HCT116 (cell line): ENCODE data around the gene VTI1A. TPM values are rescaled to one million over a fixed set of nuclear protein-coding genes. Genes with fewer than 3 reads are reported as not detected.
A peak's percentile ranks its signal among the peaks of the same experiment; 100 is the strongest.

Experiments used
- ATAC-seq: fragments of 200-7000 bp; cut with Tn5 transposase; 2 replicates; pipeline ENCODE4 v1.9.1; 2020; ENCODE audit warnings: mild to moderate bottlenecking, moderate library complexity
- BruUV-seq: library from RNA; stranded (reverse); fragments of 400-500 nt; replicated peaks from 2 replicates; lab custom pipeline; 2021; lab: Mats Ljungman, UMichigan
- CTCF ChIA-PET: fragments of 300-600 bp; sonication (Branson Sonifier 250); formaldehyde crosslinking; loops from one replicate; lab custom pipeline; 2021; ENCODE audit warnings: antibody characterized with exemption; lab: Charles Lee
- POLR2A ChIA-PET: fragments of 300-600, 350-600 bp; sonication (Branson Sonifier 250); formaldehyde crosslinking; loops from one replicate; lab custom pipeline; 2021; ENCODE audit warnings: antibody characterized with exemption; lab: Charles Lee
- RAD21 ChIA-PET, 2 experiments: fragments of 300-600 bp; sonication (Branson Sonifier 250); formaldehyde crosslinking; loops; one replicate each; lab custom pipeline; 2023; ENCODE audit warnings: low total read pairs in 2 of 2; ENCODE audit not compliant: uncharacterized antibody in 2 of 2, unreplicated experiment in 2 of 2, low non-redundant PET in 1 of 2; lab: Charles Lee
- DNase-seq: peaks from one replicate; pipeline ENCODE4 v3.0.0-alpha.2; 2010; ENCODE audit warnings: low read depth, low spot score
- H2AFZ ChIP-seq: fragments of 200-600 bp; shearing (Covaris generic), sonication (generic); 2 replicates; pipeline ENCODE4 v1.6.1; 2017; ENCODE audit warnings: low read depth, mixed run types, mixed read lengths, antibody characterized with exemption, low read length; ENCODE audit not compliant: poor library complexity, severe bottlenecking
- H3K27ac ChIP-seq: 2 replicates; pipeline ENCODE4 v1.5.1; 2012; ENCODE audit warnings: low read depth, low read length
- H3K27me3 ChIP-seq: fragments of 200-600 bp; sonication (generic); 2 replicates; pipeline ENCODE4 v1.6.1; 2016; ENCODE audit warnings: mixed run types, low read length, mixed read lengths; ENCODE audit not compliant: insufficient read depth
- H3K36me3 ChIP-seq, 2 experiments: fragments of 200-500 bp in 1 of 2; fragments of 200-600 bp in 1 of 2; sonication (Bioruptor generic) in 1 of 2; sonication (generic) in 1 of 2; 2 replicates each; pipeline versions ENCODE4 v1.5.1 to v1.6.1; 2014 to 2016; ENCODE audit warnings: low read length in 2 of 2, inconsistent platforms in 1 of 2, mixed read lengths in 1 of 2, mixed run types in 1 of 2; ENCODE audit not compliant: insufficient read depth in 2 of 2, control insufficient read depth in 1 of 2
- H3K4me1 ChIP-seq, 2 experiments: fragments of 200-600 bp in 1 of 2; sonication (generic) in 1 of 2; 2 replicates each; pipeline versions ENCODE4 v1.5.1 to v1.6.1; 2012 to 2017; ENCODE audit warnings: low read length in 2 of 2, inconsistent platforms in 1 of 2, mild to moderate bottlenecking in 1 of 2, mixed read lengths in 1 of 2, mixed run types in 1 of 2, moderate library complexity in 1 of 2; ENCODE audit not compliant: insufficient read depth in 2 of 2, control insufficient read depth in 1 of 2
- H3K4me2 ChIP-seq: fragments of 200-600 bp; sonication (generic); 2 replicates; pipeline ENCODE4 v1.6.1; 2017; ENCODE audit warnings: mixed run types, low read length, mixed read lengths
- H3K4me3 ChIP-seq, 2 experiments: fragments of 200-600 bp in 1 of 2; sonication (generic) in 1 of 2; replicated peaks in 1 of 2; 2 replicates each; pipeline ENCODE4 v1.5.1; 2011 to 2016; ENCODE audit warnings: low read length in 2 of 2, control low read depth in 1 of 2, low read depth in 1 of 2, mild to moderate bottlenecking in 1 of 2, mixed read lengths in 1 of 2, mixed run types in 1 of 2
- H3K79me2 ChIP-seq: fragments of 200-600 bp; sonication (generic); 2 replicates; pipeline ENCODE4 v1.6.1; 2017; ENCODE audit warnings: mild to moderate bottlenecking, mixed run types, low read length, moderate library complexity, mixed read lengths; ENCODE audit not compliant: insufficient read depth
- H3K9ac ChIP-seq: fragments of 200-600 bp; sonication (generic); 2 replicates; pipeline ENCODE4 v1.6.1; 2016; ENCODE audit warnings: low read length, mixed read lengths
- H3K9me2 ChIP-seq: fragments of 200-600 bp; sonication (generic), shearing (Covaris generic); 2 replicates; pipeline ENCODE4 v1.6.1; 2017; ENCODE audit warnings: mixed run types, mild to moderate bottlenecking, moderate library complexity; ENCODE audit not compliant: insufficient read depth
- H3K9me3 ChIP-seq, 2 experiments: fragments of 200-500 bp in 1 of 2; fragments of 200-600 bp in 1 of 2; sonication (Bioruptor generic) in 1 of 2; sonication (generic) in 1 of 2; 2 replicates each; pipeline ENCODE4 v1.6.1; 2014 to 2017; ENCODE audit warnings: low read length in 2 of 2, mixed read lengths in 2 of 2, inconsistent platforms in 1 of 2, low read depth in 1 of 2, mild to moderate bottlenecking in 1 of 2, mixed run types in 1 of 2, moderate library complexity in 1 of 2; ENCODE audit not compliant: control insufficient read depth in 1 of 2, insufficient read depth in 1 of 2
- H4K20me1 ChIP-seq: fragments of 200-600 bp; sonication (generic), shearing (Covaris generic); 2 replicates; pipeline ENCODE4 v1.6.1; 2017; ENCODE audit warnings: mixed run types, mild to moderate bottlenecking, moderate library complexity; ENCODE audit not compliant: insufficient read depth
- CBX3 ChIP-seq: IDR thresholded peaks from 2 replicates; pipeline ENCODE4 v1.6.1; 2012; ENCODE audit warnings: low read depth
- CEBPB ChIP-seq: IDR thresholded peaks from 2 replicates; pipeline ENCODE4 v1.6.1; 2012; ENCODE audit warnings: low read depth
- CTCF ChIP-seq, 3 experiments: fragments of 200-600 bp in 1 of 3; sonication (generic) in 1 of 3; IDR thresholded peaks in 2 of 3; conservative IDR thresholded peaks in 1 of 3; 2 replicates each; pipeline ENCODE4 v1.5.1; 2012 to 2017; ENCODE audit warnings: low read depth in 2 of 3, low read length in 2 of 3, antibody characterized with exemption in 1 of 3, borderline replicate concordance in 1 of 3, control low read depth in 1 of 3, mild to moderate bottlenecking in 1 of 3, mixed read lengths in 1 of 3, mixed run types in 1 of 3, moderate library complexity in 1 of 3; ENCODE audit not compliant: insufficient read depth in 1 of 3
- EGR1 ChIP-seq: IDR thresholded peaks from 2 replicates; pipeline ENCODE4 v1.6.1; 2012; ENCODE audit warnings: low read depth
- ELF1 ChIP-seq: IDR thresholded peaks from 2 replicates; pipeline ENCODE4 v1.6.1; 2012; ENCODE audit warnings: low read depth, borderline replicate concordance
- EZH2 ChIP-seq: fragments of 200-600 bp; sonication (generic); IDR thresholded peaks from 2 replicates; pipeline ENCODE4 v1.6.1; 2017; ENCODE audit warnings: antibody characterized with exemption, mixed run types
- EZH2phosphoT487 ChIP-seq: fragments of 200-600 bp; IDR thresholded peaks from 2 replicates; pipeline ENCODE4 v1.6.1; 2018; ENCODE audit warnings: antibody characterized with exemption, borderline replicate concordance
- FOSL1 ChIP-seq: IDR thresholded peaks from 2 replicates; pipeline ENCODE4 v1.6.1; 2012; ENCODE audit warnings: low read depth
- POLR2A ChIP-seq: IDR thresholded peaks from 2 replicates; pipeline ENCODE4 v1.7.0; 2011; ENCODE audit warnings: borderline replicate concordance; ENCODE audit not compliant: insufficient read depth, insufficient read length; ENCODE audit errors: extremely low read depth
- RAD21 ChIP-seq: IDR thresholded peaks from 2 replicates; pipeline ENCODE4 v1.6.1; 2012; ENCODE audit warnings: low read depth, mild to moderate bottlenecking
- REST ChIP-seq: IDR thresholded peaks from 2 replicates; pipeline ENCODE4 v1.6.1; 2012; ENCODE audit warnings: low read depth
- SIN3A ChIP-seq: IDR thresholded peaks from 2 replicates; pipeline ENCODE4 v1.6.1; 2012; ENCODE audit warnings: low read depth
- SP1 ChIP-seq: IDR thresholded peaks from 2 replicates; pipeline ENCODE4 v1.6.1; 2012; ENCODE audit warnings: low read depth
- SRF ChIP-seq: IDR thresholded peaks from 2 replicates; pipeline ENCODE4 v1.6.1; 2012; ENCODE audit warnings: low read depth
- TCF7L2 ChIP-seq: IDR thresholded peaks from 2 replicates; pipeline ENCODE4 v1.7.0; 2011; ENCODE audit warnings: borderline replicate concordance, inconsistent platforms; ENCODE audit not compliant: insufficient read depth, insufficient read length; ENCODE audit errors: extremely low read depth
- YY1 ChIP-seq: IDR thresholded peaks from 2 replicates; pipeline ENCODE4 v1.6.1; 2011; ENCODE audit warnings: low read length, low read depth, moderate library complexity, mild to moderate bottlenecking; ENCODE audit not compliant: insufficient replicate concordance; ENCODE audit errors: extremely low read depth
- ZBTB33 ChIP-seq: IDR thresholded peaks from 2 replicates; pipeline ENCODE4 v1.6.1; 2011; ENCODE audit warnings: mild to moderate bottlenecking, low read length, moderate library complexity; ENCODE audit not compliant: insufficient replicate concordance; ENCODE audit errors: extremely low read depth
- ZFX ChIP-seq: fragments of 450-650 bp; IDR thresholded peaks from 2 replicates; pipeline ENCODE4 v1.6.1; 2017
- ZNF274 ChIP-seq: fragments of 200-500 bp; sonication (Bioruptor generic); IDR thresholded peaks from 2 replicates; pipeline ENCODE4 v1.6.1; 2014; ENCODE audit warnings: mild to moderate bottlenecking, low read depth, low read length, inconsistent platforms
- intact Hi-C: fragments of 100-400 bp; cut with micrococcal nuclease; formaldehyde crosslinking; loops from 2 replicates; pipeline ENCODE4 v1.10.0; 2022
- total RNA-seq: library from RNA; stranded (reverse); gene quantifications from one replicate; pipeline ENCODE4 v1.2.1, GENCODE V29; 2021; ENCODE audit not compliant: unreplicated experiment
- TF ChIP-seq, protein P1 (sequence below): IDR thresholded peaks from 2 replicates; pipeline ENCODE4 v1.6.1; 2012

Gene VTI1A
- total RNA-seq, 1 experiment from 2014 or later, result 80.7 TPM

DNA sequence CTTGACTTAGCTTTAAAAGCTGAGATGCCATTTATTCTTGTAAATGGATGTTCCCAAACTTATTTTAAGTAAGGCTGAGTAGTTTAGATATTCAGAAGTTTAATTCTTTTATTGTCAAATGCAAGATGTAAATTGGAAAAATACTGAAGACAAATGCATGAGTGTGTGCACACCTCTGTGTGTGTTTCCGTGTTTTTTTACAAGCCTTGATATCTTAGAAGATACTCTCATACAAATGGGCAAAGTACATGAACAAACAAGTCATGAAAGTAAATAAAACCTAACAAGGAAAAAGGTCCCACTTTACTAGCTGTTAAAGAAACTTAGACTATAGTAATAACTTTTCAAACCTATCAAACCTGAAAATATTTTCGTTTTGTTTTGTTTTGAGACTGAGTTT lies 44.1 kb upstream of the VTI1A start:
- H3K36me3 ChIP-seq, result peaks cover 37 to 61% of the 10 kb centered on the region in 2 experiments

More for the DNA sequence above, 44.1 kb upstream of the VTI1A start:
- Histone ChIP-seq H3K27ac (peak overlapping the region; percentile 90), H3K79me2 (no peaks in the 10 kb centered on the region; the same call in 1 of the 2 replicates), H3K9me3 (no peaks in the 10 kb centered on the region; a peak in 1 of 4 replicates), H3K9ac (no peak overlapping the region), H2AFZ (no peak overlapping the region), H4K20me1 (no peaks in the 10 kb centered on the region), H3K4me3 (no peak overlapping the region), H3K4me2 (no peak overlapping the region), H3K27me3 (no peaks in the 10 kb centered on the region), H3K4me1 (peaks cover 40 to 78% of the 10 kb centered on the region in 2 experiments), H3K9me2 (no peaks in the 10 kb centered on the region)
- POLR2A ChIA-PET, result interaction anchor here (0.6 to 2.1 kb wide), 5 partner anchors 18 to 248 kb away, joined by 3 to 10 read pairs (median 4); no protein-coding TSS in a partner anchor
- CTCF ChIA-PET, result no interaction called here
- intact Hi-C loops, result no loop called here
- RAD21 ChIA-PET, result no interaction called here
- TF ChIP-seq CEBPB, result no peak
- no peak for TF ChIP-seq ZFX
- no peak for TF ChIP-seq TCF7L2
- TF ChIP-seq, protein P1, sequence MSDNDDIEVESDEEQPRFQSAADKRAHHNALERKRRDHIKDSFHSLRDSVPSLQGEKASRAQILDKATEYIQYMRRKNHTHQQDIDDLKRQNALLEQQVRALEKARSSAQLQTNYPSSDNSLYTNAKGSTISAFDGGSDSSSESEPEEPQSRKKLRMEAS, result no peak
- no peak for TF ChIP-seq SIN3A
- TF ChIP-seq EGR1, result no peak
- no peak for TF ChIP-seq ZNF274
- no peak for TF ChIP-seq YY1
- TF ChIP-seq RAD21, result no peak
- no peak for TF ChIP-seq ZBTB33
- TF ChIP-seq POLR2A, result no peak
- TF ChIP-seq FOSL1, result no peak
- TF ChIP-seq CTCF (IDR thresholded peaks at IDR 0.05 in 2 of 3, conservative IDR thresholded peaks at IDR 0.05 in 1 of 3; ENCODE audit: borderline replicate concordance in 1 of 3, insufficient read depth in 1 of 3, low read depth in 2 of 3, low read length in 2 of 3), result no peak
- no peak for TF ChIP-seq SRF
- TF ChIP-seq ELF1, result no peak
- no peak for TF ChIP-seq EZH2phosphoT487
- no peak for TF ChIP-seq EZH2
- TF ChIP-seq REST, result no peak
- no peak for TF ChIP-seq SP1
- TF ChIP-seq CBX3, result no peak
- BruUV-seq, result no TSS peak
- DNase-seq (no peak), ATAC-seq (no peak)
